HG03354 (cell line): ENCODE measurements around the gene SMAGP.
"Not testable (repeated sequence)": the region's sequence is repeated elsewhere in the genome, so short reads cannot be mapped to it uniquely, and the experiment has no call there.

Experiments used
- ATAC-seq: cut with Tn5 transposase; IDR thresholded peaks from one replicate; pipeline ENCODE4 v1.9.1; 2021; ENCODE audit warnings: mild to moderate bottlenecking; ENCODE audit not compliant: unreplicated experiment, poor library complexity, severe bottlenecking

SMAGP gene

GRCh38 chr12:51229116-51229809 is 41.0 kb downstream of the SMAGP start:
- no peak for ATAC-seq

GRCh38 chr12:51227962-51228361 is 42.3 kb downstream of the SMAGP start:
- ATAC-seq, result no peak

- not testable (repeated sequence) for ATAC-seq
Measured at GRCh38 chr12:51227112-51227511, 43.1 kb downstream of the SMAGP start.

GRCh38 chr12:51225771-51226170 is 44.4 kb downstream of the SMAGP start:
- no peak for ATAC-seq

- ATAC-seq, result no peak
Measured at GRCh38 chr12:51225234-51225633, 45.0 kb downstream of the SMAGP start.

- no peak for ATAC-seq
Measured at GRCh38 chr12:51224625-51225024, 45.6 kb downstream of the SMAGP start.

GRCh38 chr12:51222461-51222860 is 47.8 kb downstream of the SMAGP start:
- ATAC-seq, result no peak

GRCh38 chr12:51219857-51220256 is 50.4 kb downstream of the SMAGP start:
- ATAC-seq, result not testable (repeated sequence)

- no peak for ATAC-seq
Measured at GRCh38 chr12:51219322-51219721, 50.9 kb downstream of the SMAGP start.

- no peak for ATAC-seq
Measured at GRCh38 chr12:51218607-51219161, 51.5 kb downstream of the SMAGP start.

GRCh38 chr12:51217968-51218606 is 52.1 kb downstream of the SMAGP start, which contains the start of gene POU6F1:
Gene POU6F1, minus strand, starts transcription at chr12:51218062. Its CDS starts 11,226 bp downstream, at chr12:51206836.
- peak; percentile 86 for ATAC-seq

- peak; percentile 43 for ATAC-seq
Measured at GRCh38 chr12:51217133-51217967, 52.9 kb downstream of the SMAGP start.

GRCh38 chr12:51216642-51217041 is 53.6 kb downstream of the SMAGP start:
- ATAC-seq, result no peak

- no peak for ATAC-seq
Measured at GRCh38 chr12:51214895-51215294, 55.3 kb downstream of the SMAGP start.

GRCh38 chr12:51210690-51211395 is 59.4 kb downstream of the SMAGP start:
- no peak for ATAC-seq

- ATAC-seq, result no peak
Measured at GRCh38 chr12:51209259-51209658, 61.0 kb downstream of the SMAGP start.

GRCh38 chr12:51208016-51208660 is 62.1 kb downstream of the SMAGP start:
- ATAC-seq, result no peak

GRCh38 chr12:51205350-51205749 is 64.9 kb downstream of the SMAGP start:
- no peak for ATAC-seq

- no peak for ATAC-seq
Measured at GRCh38 chr12:51202718-51203117, 67.5 kb downstream of the SMAGP start.
